Natural killer cell (primary cell): ENCODE measurements around the gene TOLLIP. TPM values are rescaled to one million over a fixed set of nuclear protein-coding genes. Genes with fewer than 3 reads are reported as not detected.
"Not testable (repeated sequence)": the region's sequence is repeated elsewhere in the genome, so short reads cannot be mapped to it uniquely, and the experiment has no call there.

Experiments used
- ATAC-seq, 3 donors: fragments of 150-1000 bp in 2 of 3; fragments of 200-7000 bp in 1 of 3; cut with Tn5 transposase; 1 replicate in 1 of 3; 2 replicates in 2 of 3; pipeline ENCODE4 v1.10.0; 2021; ENCODE audit warnings: mild to moderate bottlenecking in 2 of 3, moderate library complexity in 2 of 3
- DNase-seq, 2 donors: peaks; one replicate each; pipeline versions ENCODE4 v3.0.0 to v3.0.0-alpha.2; 2013 to 2021; ENCODE audit warnings: mixed read lengths in 1 of 2
- H3K27ac ChIP-seq: one replicate; pipeline ENCODE4 v1.5.1; 2013; ENCODE audit warnings: mild to moderate bottlenecking, low read length
- H3K27me3 ChIP-seq: one replicate; pipeline ENCODE4 v1.6.1; 2013; ENCODE audit warnings: low read length; ENCODE audit not compliant: control insufficient read depth, insufficient read depth
- H3K36me3 ChIP-seq: one replicate; pipeline ENCODE4 v1.6.1; 2013; ENCODE audit warnings: low read length; ENCODE audit not compliant: control insufficient read depth, insufficient read depth
- H3K4me1 ChIP-seq: one replicate; pipeline ENCODE4 v1.6.1; 2013; ENCODE audit warnings: low read length; ENCODE audit not compliant: control insufficient read depth, insufficient read depth
- H3K4me3 ChIP-seq: one replicate; pipeline ENCODE4 v1.5.1; 2013; ENCODE audit warnings: low read length
- H3K9me3 ChIP-seq: one replicate; pipeline ENCODE4 v1.6.1; 2013; ENCODE audit warnings: low read length; ENCODE audit not compliant: control insufficient read depth, insufficient read depth
- H3K27ac Mint-ChIP-seq, 2 donors: one replicate each; pipeline ENCODE4 v1.8.0; 2022; ENCODE audit warnings: mild to moderate bottlenecking in 2 of 2, mixed read lengths in 2 of 2, moderate library complexity in 1 of 2
- H3K27me3 Mint-ChIP-seq, 2 donors: one replicate each; pipeline ENCODE4 v1.8.0; 2022; ENCODE audit warnings: low read depth in 2 of 2, mixed read lengths in 2 of 2
- H3K36me3 Mint-ChIP-seq: one replicate; pipeline ENCODE4 v1.8.0; 2022; ENCODE audit warnings: mixed read lengths
- H3K4me1 Mint-ChIP-seq, 2 donors: one replicate each; pipeline ENCODE4 v1.8.0; 2022; ENCODE audit warnings: mixed read lengths in 2 of 2
- H3K4me3 Mint-ChIP-seq: one replicate; pipeline ENCODE4 v1.8.0; 2022; ENCODE audit warnings: mild to moderate bottlenecking, moderate library complexity, mixed read lengths
- H3K9me3 Mint-ChIP-seq, 2 donors: one replicate each; pipeline ENCODE4 v1.8.0; 2022; ENCODE audit warnings: mixed read lengths in 2 of 2
- WGBS: methylation state at CpG from one replicate; pipeline ENCODE4 v1.1.7; 2013; ENCODE audit warnings: missing lambda C conversion rate; ENCODE audit not compliant: insufficient coverage; 5-methylcytosine and 5-hydroxymethylcytosine counted together
- intact Hi-C: fragments of 100-400 bp; cut with micrococcal nuclease; formaldehyde crosslinking; loops from one replicate; pipeline ENCODE4 v1.14.2; 2022
- total RNA-seq, 4 donors: library from RNA; stranded (reverse); fragments of 120-200 nt in 1 of 4; gene quantifications; one replicate each; pipeline versions ENCODE4 v1.2.3 to v1.2.4, GENCODE V29; 2013 to 2022
- TF ChIP-seq, protein P1 (sequence below): fragments of 200-600 bp; IDR thresholded peaks from one replicate; pipeline ENCODE4 v1.8.0; 2022; ENCODE audit warnings: antibody characterized with exemption

The TOLLIP gene
- total RNA-seq, 3 donors from 2014 or later (not counting 1 experiment from before 2014, with no cell fraction given): 49.3 to 61.8 (median 54.8) TPM

DNA sequence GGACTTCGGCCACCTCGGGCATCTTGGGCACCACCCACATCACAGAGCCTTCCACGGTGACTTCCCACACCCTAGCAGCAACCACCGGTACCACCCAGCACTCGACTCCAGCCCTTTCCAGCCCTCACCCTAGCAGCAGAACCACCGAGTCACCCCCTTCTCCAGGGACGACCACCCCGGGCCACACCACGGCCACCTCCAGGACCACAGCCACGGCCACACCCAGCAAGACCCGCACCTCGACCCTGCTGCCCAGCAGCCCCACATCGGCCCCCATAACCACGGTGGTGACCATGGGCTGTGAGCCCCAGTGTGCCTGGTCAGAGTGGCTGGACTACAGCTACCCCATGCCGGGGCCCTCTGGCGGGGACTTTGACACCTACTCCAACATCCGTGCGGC, 65.9 kb downstream of the TOLLIP start:
- H3K27me3 Mint-ChIP-seq, ATAC-seq, DNase-seq, H3K36me3 Mint-ChIP-seq, H3K9me3 Mint-ChIP-seq, H3K27me3 ChIP-seq, intact Hi-C loops, H3K4me3 ChIP-seq, H3K36me3 ChIP-seq, H3K9me3 ChIP-seq, H3K27ac ChIP-seq, H3K4me3 Mint-ChIP-seq: not testable (repeated sequence)
- H3K4me1 ChIP-seq: peaks cover 11% of the 10 kb centered on the region
- Mint-ChIP-seq H3K27ac (peak overlapping the region in 1 of 2 donors; percentile 81), H3K4me1 (peaks cover 0 to 20% of the 10 kb centered on the region in 2 donors)
- WGBS: 93% methylated on average over 8 of the region's 18 CpGs

DNA sequence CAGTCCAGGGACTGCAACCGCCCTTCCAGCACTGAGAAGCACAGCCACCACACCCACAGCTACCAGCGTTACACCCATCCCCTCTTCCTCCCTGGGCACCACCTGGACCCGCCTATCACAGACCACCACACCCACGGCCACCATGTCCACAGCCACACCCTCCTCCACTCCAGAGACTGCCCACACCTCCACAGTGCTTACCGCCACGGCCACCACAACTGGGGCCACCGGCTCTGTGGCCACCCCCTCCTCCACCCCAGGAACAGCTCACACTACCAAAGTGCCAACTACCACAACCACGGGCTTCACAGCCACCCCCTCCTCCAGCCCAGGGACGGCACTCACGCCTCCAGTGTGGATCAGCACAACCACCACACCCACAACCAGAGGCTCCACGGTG, 66.7 kb downstream of the TOLLIP start:
- H3K9me3 Mint-ChIP-seq, H3K27me3 Mint-ChIP-seq, H3K36me3 Mint-ChIP-seq, DNase-seq, H3K4me3 ChIP-seq, ATAC-seq, intact Hi-C loops, H3K9me3 ChIP-seq, H3K4me3 Mint-ChIP-seq, H3K36me3 ChIP-seq, H3K27me3 ChIP-seq: not testable (repeated sequence)
- 85% methylated on average over 6 of the region's 11 CpGs for WGBS
- H3K4me1 ChIP-seq: peaks cover 11% of the 10 kb centered on the region
- Mint-ChIP-seq H3K27ac (peak overlapping the region; percentile 72 to 81), H3K4me1 (peaks cover 0 to 16% of the 10 kb centered on the region in 2 donors)
- H3K27ac ChIP-seq: peak overlapping the region; percentile 14

DNA sequence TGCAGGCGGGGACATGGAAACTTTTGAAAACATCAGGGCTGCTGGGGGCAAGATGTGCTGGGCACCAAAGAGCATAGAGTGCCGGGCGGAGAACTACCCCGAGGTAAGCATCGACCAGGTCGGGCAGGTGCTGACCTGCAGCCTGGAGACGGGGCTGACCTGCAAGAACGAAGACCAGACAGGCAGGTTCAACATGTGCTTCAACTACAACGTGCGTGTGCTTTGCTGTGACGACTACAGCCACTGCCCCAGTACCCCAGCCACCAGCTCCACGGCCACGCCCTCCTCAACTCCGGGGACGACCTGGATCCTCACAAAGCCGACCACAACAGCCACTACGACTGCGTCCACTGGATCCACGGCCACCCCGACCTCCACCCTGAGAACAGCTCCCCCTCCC, 67.1 kb downstream of the TOLLIP start:
- no peaks in the 10 kb centered on the region for H3K36me3 ChIP-seq
- H3K4me3 ChIP-seq: no peak overlapping the region
- DNase-seq (no peak), ATAC-seq (no peak)
- peaks cover 11% of the 10 kb centered on the region for H3K4me1 ChIP-seq
- Mint-ChIP-seq H3K36me3 (no peaks in the 10 kb centered on the region), H3K4me3 (no peak overlapping the region), H3K27me3 (no peaks in the 10 kb centered on the region), H3K4me1 (peaks cover 0 to 16% of the 10 kb centered on the region in 2 donors), H3K9me3 (no peaks in the 10 kb centered on the region), H3K27ac (peak overlapping the region; percentile 72 to 81)
- peak overlapping the region; percentile 14 for H3K27ac ChIP-seq
- WGBS: 96% methylated on average over 20 of the region's 20 CpGs
- intact Hi-C loops: no loop called here
- H3K27me3 ChIP-seq: no peaks in the 10 kb centered on the region
- TF ChIP-seq, protein P1, sequence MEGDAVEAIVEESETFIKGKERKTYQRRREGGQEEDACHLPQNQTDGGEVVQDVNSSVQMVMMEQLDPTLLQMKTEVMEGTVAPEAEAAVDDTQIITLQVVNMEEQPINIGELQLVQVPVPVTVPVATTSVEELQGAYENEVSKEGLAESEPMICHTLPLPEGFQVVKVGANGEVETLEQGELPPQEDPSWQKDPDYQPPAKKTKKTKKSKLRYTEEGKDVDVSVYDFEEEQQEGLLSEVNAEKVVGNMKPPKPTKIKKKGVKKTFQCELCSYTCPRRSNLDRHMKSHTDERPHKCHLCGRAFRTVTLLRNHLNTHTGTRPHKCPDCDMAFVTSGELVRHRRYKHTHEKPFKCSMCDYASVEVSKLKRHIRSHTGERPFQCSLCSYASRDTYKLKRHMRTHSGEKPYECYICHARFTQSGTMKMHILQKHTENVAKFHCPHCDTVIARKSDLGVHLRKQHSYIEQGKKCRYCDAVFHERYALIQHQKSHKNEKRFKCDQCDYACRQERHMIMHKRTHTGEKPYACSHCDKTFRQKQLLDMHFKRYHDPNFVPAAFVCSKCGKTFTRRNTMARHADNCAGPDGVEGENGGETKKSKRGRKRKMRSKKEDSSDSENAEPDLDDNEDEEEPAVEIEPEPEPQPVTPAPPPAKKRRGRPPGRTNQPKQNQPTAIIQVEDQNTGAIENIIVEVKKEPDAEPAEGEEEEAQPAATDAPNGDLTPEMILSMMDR: no peak
- no peaks in the 10 kb centered on the region for H3K9me3 ChIP-seq

DNA sequence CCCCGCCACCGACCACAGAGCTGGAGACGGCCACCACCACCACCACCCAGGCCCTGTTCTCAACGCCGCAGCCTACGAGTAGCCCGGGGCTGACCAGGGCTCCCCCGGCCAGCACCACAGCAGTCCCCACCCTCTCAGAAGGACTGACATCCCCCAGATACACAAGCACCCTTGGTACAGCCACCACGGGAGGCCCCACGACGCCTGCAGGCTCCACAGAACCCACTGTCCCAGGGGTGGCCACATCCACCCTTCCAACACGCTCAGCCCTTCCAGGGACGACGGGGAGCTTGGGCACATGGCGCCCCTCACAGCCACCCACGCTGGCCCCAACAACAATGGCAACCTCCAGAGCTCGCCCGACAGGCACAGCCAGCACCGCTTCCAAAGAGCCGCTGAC, 67.7 kb downstream of the TOLLIP start:
- intact Hi-C loops: no loop called here
- peak overlapping the region in 1 of 2 donors; percentile 72 for H3K27ac Mint-ChIP-seq
- H3K36me3 Mint-ChIP-seq: no peaks in the 10 kb centered on the region

More for the DNA sequence above, 67.7 kb downstream of the TOLLIP start:
- H3K4me1 Mint-ChIP-seq: peaks cover 0 to 16% of the 10 kb centered on the region in 2 donors
- H3K36me3 ChIP-seq: no peaks in the 10 kb centered on the region
- 97% methylated on average over 20 of the region's 20 CpGs for WGBS
- H3K27me3 ChIP-seq: no peaks in the 10 kb centered on the region
- H3K4me3 Mint-ChIP-seq: no peak overlapping the region
- no peaks in the 10 kb centered on the region for H3K9me3 ChIP-seq
- H3K4me1 ChIP-seq: peaks cover 11% of the 10 kb centered on the region
- no peaks in the 10 kb centered on the region for H3K9me3 Mint-ChIP-seq
- no peak overlapping the region for H3K4me3 ChIP-seq
- no peaks in the 10 kb centered on the region for H3K27me3 Mint-ChIP-seq
- DNase-seq (no peak), ATAC-seq (no peak)
- TF ChIP-seq, protein P1: no peak
- H3K27ac ChIP-seq: no peak overlapping the region
